ENCODE data around the gene ACP1.
A peak's percentile ranks its signal among the peaks of the same experiment; 100 is the strongest.

ACP1 gene

GRCh38 chr2:244547-244946 is 20.2 kb upstream of the ACP1 start:
- TF ChIP-seq CTCF (IDR thresholded peaks at IDR 0.05; ENCODE audit: insufficient read depth, missing control alignments), result no peak
- DNase-seq (ENCODE audit: insufficient read length, low spot score) (no peak), FAIRE-seq (no peak)

- DNase-seq (ENCODE audit: insufficient read length, low spot score), result no peak
- TF ChIP-seq CTCF (IDR thresholded peaks at IDR 0.05; ENCODE audit: insufficient read depth, missing control alignments), result peak; percentile 43
- no peak for FAIRE-seq
These were observed 18.1 kb upstream of the ACP1 start for GRCh38 chr2:246489-247144.

GRCh38 chr2:248724-249123 is 16.0 kb upstream of the ACP1 start:
- FAIRE-seq (no peak), DNase-seq (ENCODE audit: insufficient read length, low spot score) (no peak)
- TF ChIP-seq CTCF (IDR thresholded peaks at IDR 0.05; ENCODE audit: insufficient read depth, missing control alignments), result no peak

- DNase-seq (ENCODE audit: insufficient read length, low spot score), result no peak
- FAIRE-seq, result no peak
- TF ChIP-seq CTCF (IDR thresholded peaks at IDR 0.05; ENCODE audit: insufficient read depth, missing control alignments), result no peak
These were observed 15.2 kb upstream of the ACP1 start for GRCh38 chr2:249538-250042.

- no peak for TF ChIP-seq CTCF (IDR thresholded peaks at IDR 0.05; ENCODE audit: insufficient read depth, missing control alignments)
- FAIRE-seq (no peak), DNase-seq (ENCODE audit: insufficient read length, low spot score) (no peak)
These were observed 12.6 kb upstream of the ACP1 start for GRCh38 chr2:252001-252602.

- FAIRE-seq (no peak), DNase-seq (ENCODE audit: insufficient read length, low spot score) (no peak)
- no peak for TF ChIP-seq CTCF (IDR thresholded peaks at IDR 0.05; ENCODE audit: insufficient read depth, missing control alignments)
These were observed 11.5 kb upstream of the ACP1 start for GRCh38 chr2:253202-253638.

- no peak for TF ChIP-seq CTCF (IDR thresholded peaks at IDR 0.05; ENCODE audit: insufficient read depth, missing control alignments)
- DNase-seq (ENCODE audit: insufficient read length, low spot score) (no peak), FAIRE-seq (no peak)
These were observed 10.5 kb upstream of the ACP1 start for GRCh38 chr2:254241-254640.

Data from D721Med (cell line).